Liver (tissue), 9 donors: Measurements from ENCODE around the gene SLC29A3. TPM values are rescaled to one million over a fixed set of nuclear protein-coding genes. Genes with fewer than 3 reads are reported as not detected.

ENCODE experiments used
- DNase-seq: peaks from one replicate; pipeline ENCODE4 v3.0.0-alpha.2; 2017; ENCODE audit warnings: low spot score
- H3K27ac ChIP-seq, 2 donors: one replicate each; pipeline ENCODE4 v1.7.0; 2013; ENCODE audit warnings: inconsistent platforms in 2 of 2, low read length in 2 of 2, control low read depth in 1 of 2, low read depth in 1 of 2, mild to moderate bottlenecking in 1 of 2
- H3K27me3 ChIP-seq, 4 donors: one replicate each; pipeline versions ENCODE4 v1.6.1 to v1.7.0; 2013; ENCODE audit warnings: low read length in 3 of 4, inconsistent platforms in 1 of 4, mild to moderate bottlenecking in 1 of 4, moderate library complexity in 1 of 4; ENCODE audit not compliant: control insufficient read depth in 4 of 4, insufficient read depth in 4 of 4
- H3K36me3 ChIP-seq, 4 donors: one replicate each; pipeline versions ENCODE4 v1.6.1 to v1.7.0; 2013; ENCODE audit warnings: low read length in 3 of 4, mild to moderate bottlenecking in 3 of 4, low read depth in 1 of 4, moderate library complexity in 1 of 4; ENCODE audit not compliant: control insufficient read depth in 4 of 4, insufficient read depth in 3 of 4
- H3K4me1 ChIP-seq, 4 donors: one replicate each; pipeline versions ENCODE4 v1.6.1 to v1.7.0; 2013; ENCODE audit warnings: low read length in 3 of 4, mild to moderate bottlenecking in 3 of 4, moderate library complexity in 1 of 4; ENCODE audit not compliant: control insufficient read depth in 4 of 4, insufficient read depth in 4 of 4
- H3K4me3 ChIP-seq, 3 donors: one replicate each; pipeline versions ENCODE4 v1.6.1 to v1.7.0; 2013; ENCODE audit warnings: low read length in 3 of 3, control low read depth in 1 of 3, low read depth in 1 of 3, mild to moderate bottlenecking in 1 of 3
- H3K9ac ChIP-seq, 2 donors: one replicate each; pipeline ENCODE4 v1.7.0; 2013; ENCODE audit warnings: low read length in 2 of 2, mild to moderate bottlenecking in 2 of 2, moderate library complexity in 2 of 2, control low read depth in 1 of 2, low read depth in 1 of 2
- H3K9me3 ChIP-seq, 4 donors: one replicate each; pipeline versions ENCODE4 v1.6.1 to v1.7.0; 2013; ENCODE audit warnings: low read length in 3 of 4; ENCODE audit not compliant: control insufficient read depth in 4 of 4
- EGR1 ChIP-seq, 2 donors: IDR thresholded peaks; 2 replicates each; pipeline ENCODE4 v1.6.1; 2016 to 2018; ENCODE audit warnings: antibody characterized with exemption in 2 of 2, low read depth in 2 of 2
- FOXA1 ChIP-seq: IDR thresholded peaks from 2 replicates; pipeline ENCODE4 v1.6.1; 2016; ENCODE audit warnings: antibody characterized with exemption
- FOXA2 ChIP-seq: IDR thresholded peaks from 2 replicates; pipeline ENCODE4 v1.6.1; 2016; ENCODE audit warnings: antibody characterized with exemption
- GABPA ChIP-seq, 2 donors: IDR thresholded peaks in 1 of 2; conservative IDR thresholded peaks in 1 of 2; 2 replicates each; pipeline ENCODE4 v1.6.1; 2016; ENCODE audit warnings: antibody characterized with exemption in 2 of 2, mild to moderate bottlenecking in 1 of 2, moderate library complexity in 1 of 2
- HNF4A ChIP-seq, 2 donors: conservative IDR thresholded peaks; 2 replicates each; pipeline ENCODE4 v1.6.1; 2016; ENCODE audit warnings: antibody characterized with exemption in 2 of 2, mild to moderate bottlenecking in 2 of 2
- JUND ChIP-seq, 2 donors: IDR thresholded peaks; 2 replicates each; pipeline ENCODE4 v1.6.1; 2016; ENCODE audit warnings: antibody characterized with exemption in 2 of 2
- NR2F2 ChIP-seq: IDR thresholded peaks from 2 replicates; pipeline ENCODE4 v1.6.1; 2016; ENCODE audit warnings: antibody characterized with exemption
- RAD21 ChIP-seq, 2 donors: IDR thresholded peaks; 2 replicates each; pipeline ENCODE4 v1.6.1; 2016; ENCODE audit warnings: antibody characterized with exemption in 2 of 2, mild to moderate bottlenecking in 2 of 2
- RXRA ChIP-seq, 2 donors: IDR thresholded peaks; 2 replicates each; pipeline ENCODE4 v1.6.1; 2017 to 2018; ENCODE audit warnings: antibody characterized with exemption in 2 of 2, mild to moderate bottlenecking in 1 of 2
- SP1 ChIP-seq: IDR thresholded peaks from 2 replicates; pipeline ENCODE4 v1.6.1; 2018; ENCODE audit warnings: antibody characterized with exemption, mild to moderate bottlenecking
- TAF1 ChIP-seq: conservative IDR thresholded peaks from 2 replicates; pipeline ENCODE4 v1.6.1; 2016; ENCODE audit warnings: antibody characterized with exemption, mild to moderate bottlenecking
- YY1 ChIP-seq: IDR thresholded peaks from 2 replicates; pipeline ENCODE4 v1.6.1; 2016; ENCODE audit warnings: antibody characterized with exemption, mild to moderate bottlenecking
- WGBS: extraction: QIAGEN DNeasy Blood & Tissue Kit; methylation state at CpG from one replicate; pipeline ENCODE4 v1.1.7; 2013; 5-methylcytosine and 5-hydroxymethylcytosine counted together
- polyA plus RNA-seq, 2 donors: library from polyadenylated mRNA; stranded (reverse) in 1 of 2; unstranded in 1 of 2; fragments of 200-250 nt in 1 of 2; fragments of >200 nt in 1 of 2; fragmentation: Nextera tagmentation in 1 of 2; extraction: Ambion mirVana in 1 of 2; gene quantifications; one replicate each; pipeline versions ENCODE4 v1.2.1 to v1.2.3, GENCODE V29; 2013 to 2015
- total RNA-seq, 2 donors: library from RNA; depleted of rRNA; stranded (reverse); fragments of >200 nt; gene quantifications; one replicate each; pipeline ENCODE4 v1.2.3, GENCODE V29; 2014
- TF ChIP-seq, protein P1 (sequence below): IDR thresholded peaks from 2 replicates; pipeline ENCODE4 v1.6.1; 2016; ENCODE audit warnings: antibody characterized with exemption
- TF ChIP-seq, protein P2 (sequence below): fragments of 150-350 bp; IDR thresholded peaks from 2 replicates; pipeline ENCODE4 v1.5.1; 2017; ENCODE audit warnings: improper control_type of control experiment, low read depth, low read length; ENCODE audit not compliant: missing input control
- TF ChIP-seq, protein P3 (sequence below): IDR thresholded peaks from 2 replicates; pipeline ENCODE4 v1.6.1; 2016; ENCODE audit warnings: antibody characterized with exemption, mild to moderate bottlenecking
- TF ChIP-seq, protein P4 (sequence below): IDR thresholded peaks from 2 replicates; pipeline ENCODE4 v1.6.1; 2016; ENCODE audit warnings: antibody characterized with exemption
- TF ChIP-seq, protein P5 (sequence below): IDR thresholded peaks from 2 replicates; pipeline ENCODE4 v1.6.1; 2016; ENCODE audit warnings: antibody characterized with exemption
- donor health status: healthy.
- donor health status: healthy.
- donor health status: healthy.
- donor health status: healthy.
- donor health status: healthy.

Gene SLC29A3
- total and polyA plus RNA-seq, 4 donors: 3.1 to 11.9 (median 5.3) TPM

DNA sequence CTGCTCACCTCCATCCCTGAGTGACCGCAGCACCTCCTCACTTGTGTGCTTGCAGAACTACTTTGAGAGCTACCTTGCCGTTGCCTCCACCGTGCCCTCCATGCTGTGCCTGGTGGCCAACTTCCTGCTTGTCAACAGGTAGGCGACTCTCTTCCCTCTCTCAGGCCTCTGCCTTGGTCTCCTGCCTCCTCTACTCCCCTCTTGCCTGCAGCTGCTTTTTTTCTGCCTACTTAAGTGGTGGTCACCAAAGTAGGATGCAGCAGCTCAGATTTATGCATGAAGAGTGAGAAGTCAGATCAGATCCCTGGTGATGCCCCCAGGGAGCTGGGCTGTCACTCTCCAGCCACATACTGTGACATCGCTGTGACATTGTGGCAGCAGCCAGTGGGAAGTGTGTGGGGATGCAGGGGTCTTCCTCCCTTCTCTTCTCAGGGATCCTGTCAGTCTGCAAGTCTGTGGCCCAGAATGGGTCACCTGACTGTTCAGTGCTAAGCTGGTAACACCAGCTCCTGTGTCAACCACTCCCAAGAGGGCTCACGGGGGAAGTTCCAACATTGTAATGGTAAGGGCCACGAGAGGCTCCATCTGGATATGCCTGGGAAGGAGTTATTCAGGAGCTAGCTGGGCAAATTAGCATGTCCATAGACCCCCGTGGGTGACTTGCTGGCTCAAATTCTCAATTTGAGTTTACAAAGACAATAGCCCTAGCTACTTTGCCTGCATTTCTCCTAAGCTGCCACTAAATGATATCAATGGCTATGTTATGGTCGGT lies 25.3 kb downstream of the SLC29A3 start (continued):
- TF ChIP-seq, protein P1, sequence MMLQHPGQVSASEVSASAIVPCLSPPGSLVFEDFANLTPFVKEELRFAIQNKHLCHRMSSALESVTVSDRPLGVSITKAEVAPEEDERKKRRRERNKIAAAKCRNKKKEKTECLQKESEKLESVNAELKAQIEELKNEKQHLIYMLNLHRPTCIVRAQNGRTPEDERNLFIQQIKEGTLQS: no peak
- TF ChIP-seq, protein P2, sequence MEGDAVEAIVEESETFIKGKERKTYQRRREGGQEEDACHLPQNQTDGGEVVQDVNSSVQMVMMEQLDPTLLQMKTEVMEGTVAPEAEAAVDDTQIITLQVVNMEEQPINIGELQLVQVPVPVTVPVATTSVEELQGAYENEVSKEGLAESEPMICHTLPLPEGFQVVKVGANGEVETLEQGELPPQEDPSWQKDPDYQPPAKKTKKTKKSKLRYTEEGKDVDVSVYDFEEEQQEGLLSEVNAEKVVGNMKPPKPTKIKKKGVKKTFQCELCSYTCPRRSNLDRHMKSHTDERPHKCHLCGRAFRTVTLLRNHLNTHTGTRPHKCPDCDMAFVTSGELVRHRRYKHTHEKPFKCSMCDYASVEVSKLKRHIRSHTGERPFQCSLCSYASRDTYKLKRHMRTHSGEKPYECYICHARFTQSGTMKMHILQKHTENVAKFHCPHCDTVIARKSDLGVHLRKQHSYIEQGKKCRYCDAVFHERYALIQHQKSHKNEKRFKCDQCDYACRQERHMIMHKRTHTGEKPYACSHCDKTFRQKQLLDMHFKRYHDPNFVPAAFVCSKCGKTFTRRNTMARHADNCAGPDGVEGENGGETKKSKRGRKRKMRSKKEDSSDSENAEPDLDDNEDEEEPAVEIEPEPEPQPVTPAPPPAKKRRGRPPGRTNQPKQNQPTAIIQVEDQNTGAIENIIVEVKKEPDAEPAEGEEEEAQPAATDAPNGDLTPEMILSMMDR: no peak

DNA sequence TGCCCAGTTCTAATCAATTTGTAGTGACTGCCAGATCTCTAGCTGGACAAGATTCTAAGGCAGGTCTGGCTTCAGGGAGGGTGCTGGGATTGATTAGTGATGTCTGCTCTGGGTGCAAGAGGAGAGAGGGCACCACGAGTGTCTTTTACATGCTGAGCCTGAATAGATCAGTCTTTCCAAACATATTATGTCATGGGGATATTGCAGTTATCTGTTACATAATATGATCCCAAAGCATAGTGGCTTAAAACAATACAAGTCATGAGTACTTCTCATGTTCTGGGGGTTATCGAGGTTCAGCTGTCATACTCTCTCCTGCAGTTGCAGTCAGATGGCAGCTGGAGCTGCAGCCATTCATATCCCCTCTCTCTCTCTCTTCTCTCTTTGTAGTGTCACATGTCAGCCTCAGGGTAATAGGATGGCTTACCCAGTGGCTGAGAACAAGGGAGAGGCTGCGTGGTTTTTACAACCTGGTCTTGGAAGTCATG lies 26.0 kb downstream of the SLC29A3 start:
- Histone ChIP-seq H3K9me3 (no peaks in the 10 kb centered on the region), H3K27ac (no peak overlapping the region), H3K4me1 (peaks cover 29 to 60% (median 37%) of the 10 kb centered on the region in 4 donors), H3K4me3 (no peak overlapping the region), H3K9ac (no peak overlapping the region), H3K36me3 (no peaks in the 10 kb centered on the region), H3K27me3 (no peaks in the 10 kb centered on the region)
- no peak for TF ChIP-seq GABPA (IDR thresholded peaks at IDR 0.05 in 1 of 2, conservative IDR thresholded peaks at IDR 0.05 in 1 of 2)
- TF ChIP-seq TAF1: no peak
- TF ChIP-seq, protein P1: no peak
- no peak for TF ChIP-seq FOXA1
- TF ChIP-seq NR2F2: no peak
- TF ChIP-seq SP1: no peak
- TF ChIP-seq RAD21 (IDR thresholded peaks at IDR 0.05): no peak
- TF ChIP-seq YY1: no peak
- TF ChIP-seq, protein P3, sequence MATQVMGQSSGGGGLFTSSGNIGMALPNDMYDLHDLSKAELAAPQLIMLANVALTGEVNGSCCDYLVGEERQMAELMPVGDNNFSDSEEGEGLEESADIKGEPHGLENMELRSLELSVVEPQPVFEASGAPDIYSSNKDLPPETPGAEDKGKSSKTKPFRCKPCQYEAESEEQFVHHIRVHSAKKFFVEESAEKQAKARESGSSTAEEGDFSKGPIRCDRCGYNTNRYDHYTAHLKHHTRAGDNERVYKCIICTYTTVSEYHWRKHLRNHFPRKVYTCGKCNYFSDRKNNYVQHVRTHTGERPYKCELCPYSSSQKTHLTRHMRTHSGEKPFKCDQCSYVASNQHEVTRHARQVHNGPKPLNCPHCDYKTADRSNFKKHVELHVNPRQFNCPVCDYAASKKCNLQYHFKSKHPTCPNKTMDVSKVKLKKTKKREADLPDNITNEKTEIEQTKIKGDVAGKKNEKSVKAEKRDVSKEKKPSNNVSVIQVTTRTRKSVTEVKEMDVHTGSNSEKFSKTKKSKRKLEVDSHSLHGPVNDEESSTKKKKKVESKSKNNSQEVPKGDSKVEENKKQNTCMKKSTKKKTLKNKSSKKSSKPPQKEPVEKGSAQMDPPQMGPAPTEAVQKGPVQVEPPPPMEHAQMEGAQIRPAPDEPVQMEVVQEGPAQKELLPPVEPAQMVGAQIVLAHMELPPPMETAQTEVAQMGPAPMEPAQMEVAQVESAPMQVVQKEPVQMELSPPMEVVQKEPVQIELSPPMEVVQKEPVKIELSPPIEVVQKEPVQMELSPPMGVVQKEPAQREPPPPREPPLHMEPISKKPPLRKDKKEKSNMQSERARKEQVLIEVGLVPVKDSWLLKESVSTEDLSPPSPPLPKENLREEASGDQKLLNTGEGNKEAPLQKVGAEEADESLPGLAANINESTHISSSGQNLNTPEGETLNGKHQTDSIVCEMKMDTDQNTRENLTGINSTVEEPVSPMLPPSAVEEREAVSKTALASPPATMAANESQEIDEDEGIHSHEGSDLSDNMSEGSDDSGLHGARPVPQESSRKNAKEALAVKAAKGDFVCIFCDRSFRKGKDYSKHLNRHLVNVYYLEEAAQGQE: no peak
- no peak for TF ChIP-seq EGR1 (IDR thresholded peaks at IDR 0.05; ENCODE audit: low read depth in 2 of 2)
- peak in 1 of 2 donors; percentile 29 for TF ChIP-seq HNF4A (conservative IDR thresholded peaks at IDR 0.05)
- no peak for TF ChIP-seq JUND (IDR thresholded peaks at IDR 0.05)
- peak; percentile 24 to 69 for TF ChIP-seq RXRA (IDR thresholded peaks at IDR 0.05)
- TF ChIP-seq, protein P2: no peak
- TF ChIP-seq, protein P4, sequence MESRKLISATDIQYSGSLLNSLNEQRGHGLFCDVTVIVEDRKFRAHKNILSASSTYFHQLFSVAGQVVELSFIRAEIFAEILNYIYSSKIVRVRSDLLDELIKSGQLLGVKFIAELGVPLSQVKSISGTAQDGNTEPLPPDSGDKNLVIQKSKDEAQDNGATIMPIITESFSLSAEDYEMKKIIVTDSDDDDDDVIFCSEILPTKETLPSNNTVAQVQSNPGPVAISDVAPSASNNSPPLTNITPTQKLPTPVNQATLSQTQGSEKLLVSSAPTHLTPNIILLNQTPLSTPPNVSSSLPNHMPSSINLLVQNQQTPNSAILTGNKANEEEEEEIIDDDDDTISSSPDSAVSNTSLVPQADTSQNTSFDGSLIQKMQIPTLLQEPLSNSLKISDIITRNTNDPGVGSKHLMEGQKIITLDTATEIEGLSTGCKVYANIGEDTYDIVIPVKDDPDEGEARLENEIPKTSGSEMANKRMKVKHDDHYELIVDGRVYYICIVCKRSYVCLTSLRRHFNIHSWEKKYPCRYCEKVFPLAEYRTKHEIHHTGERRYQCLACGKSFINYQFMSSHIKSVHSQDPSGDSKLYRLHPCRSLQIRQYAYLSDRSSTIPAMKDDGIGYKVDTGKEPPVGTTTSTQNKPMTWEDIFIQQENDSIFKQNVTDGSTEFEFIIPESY: no peak
- TF ChIP-seq, protein P5, sequence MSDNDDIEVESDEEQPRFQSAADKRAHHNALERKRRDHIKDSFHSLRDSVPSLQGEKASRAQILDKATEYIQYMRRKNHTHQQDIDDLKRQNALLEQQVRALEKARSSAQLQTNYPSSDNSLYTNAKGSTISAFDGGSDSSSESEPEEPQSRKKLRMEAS: no peak
- no peak for TF ChIP-seq FOXA2
- 53% methylated on average over 3 of the region's 3 CpGs for WGBS
- DNase-seq: no peak
